MM.1S (cell line): ENCODE results near the gene LCN15.

Source experiments
- DNase-seq: peaks from one replicate; pipeline ENCODE4 v3.0.0-alpha.2; 2015
- H2AFZ ChIP-seq: fragments of 300-600 bp; sonication (generic); 2 replicates; pipeline ENCODE4 v1.6.0; 2016; ENCODE audit warnings: antibody characterized with exemption, low read length
- H3F3A ChIP-seq: fragments of 300-600 bp; sonication (generic); 2 replicates; pipeline ENCODE4 v1.6.1; 2016; ENCODE audit warnings: mild to moderate bottlenecking, antibody characterized with exemption, low read length, moderate library complexity, mixed read lengths; ENCODE audit not compliant: insufficient read depth
- H3K27ac ChIP-seq: fragments of 300-600 bp; sonication (generic); 2 replicates; pipeline ENCODE4 v1.5.1; 2016; ENCODE audit warnings: mild to moderate bottlenecking, low read length
- H3K27me3 ChIP-seq: fragments of 300-600 bp; sonication (generic); replicated peaks from 2 replicates; pipeline ENCODE4 v1.6.0; 2016; ENCODE audit warnings: low read length; ENCODE audit not compliant: insufficient read depth
- H3K36me3 ChIP-seq: fragments of 300-600 bp; sonication (generic); replicated peaks from 2 replicates; pipeline ENCODE4 v1.6.1; 2016; ENCODE audit warnings: mild to moderate bottlenecking, low read length, mixed read lengths; ENCODE audit not compliant: insufficient read depth
- H3K4me1 ChIP-seq: fragments of 300-600 bp; sonication (generic); 2 replicates; pipeline ENCODE4 v1.6.1; 2016; ENCODE audit warnings: low read length, mixed read lengths
- H3K4me2 ChIP-seq: fragments of 300-600 bp; sonication (generic); 2 replicates; pipeline ENCODE4 v1.6.0; 2016; ENCODE audit warnings: low read depth, low read length
- H3K4me3 ChIP-seq: fragments of 300-600 bp; sonication (generic); 2 replicates; pipeline ENCODE4 v1.5.1; 2016; ENCODE audit warnings: low read length, mixed read lengths
- H3K79me2 ChIP-seq: fragments of 300-600 bp; sonication (generic); 2 replicates; pipeline ENCODE4 v1.6.1; 2016; ENCODE audit warnings: mixed run types, low read length, mixed read lengths
- H3K9ac ChIP-seq: fragments of 300-600 bp; sonication (generic); 2 replicates; pipeline ENCODE4 v1.6.1; 2016; ENCODE audit warnings: low read length, mixed read lengths
- H3K9me2 ChIP-seq: fragments of 300-600 bp; sonication (generic); replicated peaks from 2 replicates; pipeline ENCODE4 v1.6.1; 2016; ENCODE audit warnings: mild to moderate bottlenecking, low read length, mixed read lengths; ENCODE audit not compliant: insufficient read depth
- H3K9me3 ChIP-seq: fragments of 300-600 bp; sonication (generic); replicated peaks from 2 replicates; pipeline ENCODE4 v1.6.1; 2016; ENCODE audit warnings: mild to moderate bottlenecking, low read length, mixed read lengths; ENCODE audit not compliant: insufficient read depth
- H4K20me1 ChIP-seq: fragments of 300-600 bp; sonication (generic); 2 replicates; pipeline ENCODE4 v1.6.1; 2016; ENCODE audit warnings: mild to moderate bottlenecking, low read length, moderate library complexity, mixed read lengths; ENCODE audit not compliant: insufficient read depth
- CTCF ChIP-seq: fragments of 300-600 bp; sonication (generic); IDR thresholded peaks from 2 replicates; pipeline ENCODE4 v1.5.1; 2016; ENCODE audit warnings: antibody characterized with exemption, low read length, mixed read lengths
- EZH2 ChIP-seq: fragments of 300-600 bp; sonication (generic); optimal IDR thresholded peaks from 2 replicates; pipeline ENCODE3; 2017; ENCODE audit warnings: low read depth, mild to moderate bottlenecking, antibody characterized with exemption, low read length, mixed read lengths
- EZH2phosphoT487 ChIP-seq: fragments of 300-600 bp; sonication (generic); IDR thresholded peaks from 2 replicates; pipeline ENCODE4 v1.6.1; 2018; ENCODE audit warnings: antibody characterized with exemption, low read length

LCN15 gene

GRCh38 chr9:136794281-136794999 is 30.1 kb upstream of the LCN15 start:
- H3K4me2 ChIP-seq: no peak overlapping the region
- H3K9ac ChIP-seq: no peak overlapping the region
- no peaks in the 10 kb centered on the region for H4K20me1 ChIP-seq
- no peak for DNase-seq
- peaks cover 11% of the 10 kb centered on the region; the same call in 1 of the 2 replicates for H3F3A ChIP-seq
- no peaks in the 10 kb centered on the region for H3K36me3 ChIP-seq
- no peaks in the 10 kb centered on the region for H3K9me2 ChIP-seq
- no peak overlapping the region for H3K27ac ChIP-seq
- TF ChIP-seq EZH2phosphoT487 (no peak), CTCF (no peak), EZH2 (no peak)
- peaks cover 18% of the 10 kb centered on the region for H3K79me2 ChIP-seq
- H3K9me3 ChIP-seq: no peaks in the 10 kb centered on the region
- peaks cover 23% of the 10 kb centered on the region for H3K4me1 ChIP-seq
- H3K27me3 ChIP-seq: no peaks in the 10 kb centered on the region; the same call in 1 of the 2 replicates
- no peak overlapping the region for H3K4me3 ChIP-seq
- H2AFZ ChIP-seq: no peak overlapping the region

GRCh38 chr9:136793086-136793946 is 29.0 kb upstream of the LCN15 start:
- no peak overlapping the region for H3K4me3 ChIP-seq
- H3K27ac ChIP-seq: no peak overlapping the region
- H3K9me2 ChIP-seq: no peaks in the 10 kb centered on the region
- DNase-seq: no peak
- no peaks in the 10 kb centered on the region for H3K27me3 ChIP-seq
- peaks cover 22% of the 10 kb centered on the region for H3K4me1 ChIP-seq
- TF ChIP-seq EZH2phosphoT487 (no peak), EZH2 (no peak), CTCF (no peak)
- no peak overlapping the region for H3K9ac ChIP-seq
- H3K4me2 ChIP-seq: no peak overlapping the region
- H3K79me2 ChIP-seq: peaks cover 18% of the 10 kb centered on the region
- H3K36me3 ChIP-seq: no peaks in the 10 kb centered on the region
- peaks cover 11% of the 10 kb centered on the region; the same call in 1 of the 2 replicates for H3F3A ChIP-seq
- H4K20me1 ChIP-seq: no peaks in the 10 kb centered on the region
- no peaks in the 10 kb centered on the region for H3K9me3 ChIP-seq
- no peak overlapping the region for H2AFZ ChIP-seq

GRCh38 chr9:136792321-136793085 is 28.2 kb upstream of the LCN15 start:
- Histone ChIP-seq H3K9me2 (no peaks in the 10 kb centered on the region), H3K27ac (peak overlapping the region; percentile 98; the same call in 1 of the 2 replicates), H3F3A (peaks cover 11% of the 10 kb centered on the region; the same call in 1 of the 2 replicates), H3K4me2 (peak overlapping the region; percentile 80; the same call in 1 of the 2 replicates), H2AFZ (no peak overlapping the region), H3K9ac (peak overlapping the region; percentile 100; the same call in 1 of the 2 replicates), H3K27me3 (no peaks in the 10 kb centered on the region), H3K36me3 (no peaks in the 10 kb centered on the region), H3K9me3 (no peaks in the 10 kb centered on the region), H3K79me2 (peaks cover 18% of the 10 kb centered on the region), H3K4me3 (peak overlapping the region; percentile 94), H3K4me1 (peaks cover 22% of the 10 kb centered on the region), H4K20me1 (no peaks in the 10 kb centered on the region)
- DNase-seq: no peak
- TF ChIP-seq CTCF (no peak), EZH2 (no peak), EZH2phosphoT487 (no peak)
